HG03439 (cell line): ENCODE results near the gene HADHB.
"Not testable (repeated sequence)": the region's sequence is repeated elsewhere in the genome, so short reads cannot be mapped to it uniquely, and the experiment has no call there.

Experiments
- ATAC-seq: cut with Tn5 transposase; IDR thresholded peaks from one replicate; pipeline ENCODE4 v1.9.1; 2021; ENCODE audit warnings: mild to moderate bottlenecking, moderate library complexity; ENCODE audit not compliant: unreplicated experiment

Gene HADHB

DNA sequence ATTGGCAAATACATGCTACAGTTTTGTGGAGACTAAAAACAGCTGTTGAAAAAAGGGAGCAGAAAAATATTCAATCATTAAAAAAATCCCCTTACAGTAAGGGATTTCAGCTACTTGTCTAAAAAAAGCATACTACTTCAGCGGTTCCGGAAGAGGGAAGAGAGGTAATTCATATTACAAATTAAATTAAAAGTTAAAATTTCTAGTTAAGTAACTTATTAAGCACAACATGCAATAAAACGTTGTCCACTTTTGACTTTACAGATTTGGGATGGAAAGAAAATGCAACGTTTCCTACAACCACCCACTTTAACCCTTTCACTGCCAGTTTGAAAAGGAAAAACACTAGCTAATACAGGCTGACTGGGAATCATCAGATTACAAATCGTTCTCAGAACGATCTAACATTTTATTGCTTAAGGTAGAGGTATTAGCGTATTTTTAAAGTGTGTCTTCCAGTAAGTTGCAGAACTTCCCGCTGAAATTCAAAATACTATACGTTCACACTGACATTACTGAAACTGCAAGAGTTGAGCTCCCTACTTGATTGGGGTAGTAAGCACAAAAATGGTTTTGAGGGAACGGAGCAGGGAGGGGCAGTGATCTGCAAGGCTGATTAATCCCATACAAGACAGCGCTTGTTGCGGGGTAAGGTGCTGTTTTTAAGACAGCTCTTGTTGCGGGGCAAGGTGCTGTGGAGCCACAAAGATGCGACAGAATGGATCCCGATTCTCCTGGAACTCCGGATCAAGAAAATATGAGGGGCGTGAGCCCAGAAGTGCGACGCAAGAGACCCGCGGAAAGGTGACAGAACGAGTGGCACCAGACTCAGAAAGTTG is 1.1 kb upstream of the HADHB start:
- no peak for ATAC-seq

DNA sequence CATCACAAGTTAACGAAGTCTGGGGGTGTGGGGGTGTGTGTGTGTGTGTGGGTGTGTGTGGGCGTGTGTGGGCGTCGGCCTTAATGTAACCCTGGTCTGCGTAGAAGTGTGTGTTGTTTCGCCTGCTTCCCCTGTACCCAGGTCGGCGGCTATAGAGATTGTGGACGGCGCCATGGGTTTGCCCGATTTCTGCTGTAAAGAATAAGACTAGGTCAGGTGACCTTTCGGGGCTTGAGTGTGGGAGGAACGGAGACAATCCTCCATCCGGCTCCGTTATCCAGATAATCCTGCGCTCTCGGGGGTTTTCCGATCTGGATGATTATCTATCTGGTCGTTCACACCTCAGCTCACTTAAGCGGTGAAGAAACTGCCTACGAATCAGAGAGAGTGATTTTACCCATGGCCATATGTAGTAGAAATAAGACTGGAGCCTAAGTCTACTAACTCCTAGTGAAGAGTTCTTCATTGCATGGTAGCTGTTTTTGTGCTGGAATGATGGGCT is 543 bp downstream of the HADHB start:
- peak; percentile 8 for ATAC-seq

DNA sequence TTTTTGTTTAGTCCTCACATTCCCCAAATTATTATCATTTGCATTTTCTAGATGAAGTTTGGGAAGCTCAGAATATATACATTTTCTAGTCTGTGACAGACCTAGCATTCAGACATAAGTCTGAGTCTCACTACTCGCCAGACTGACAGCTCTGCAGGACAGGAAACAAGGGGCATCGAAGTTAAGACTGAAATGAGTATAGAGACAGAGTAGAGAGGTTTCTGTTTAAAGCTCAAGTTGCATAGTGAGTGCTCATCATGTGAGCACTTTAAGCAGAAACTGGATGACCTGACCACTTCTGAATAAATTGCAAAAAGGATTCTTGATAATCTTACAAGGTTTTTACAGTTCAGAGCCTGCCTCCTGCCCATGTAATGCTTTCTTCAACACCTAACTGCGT is 1.1 kb downstream of the HADHB start:
- ATAC-seq = peak; percentile 38

DNA sequence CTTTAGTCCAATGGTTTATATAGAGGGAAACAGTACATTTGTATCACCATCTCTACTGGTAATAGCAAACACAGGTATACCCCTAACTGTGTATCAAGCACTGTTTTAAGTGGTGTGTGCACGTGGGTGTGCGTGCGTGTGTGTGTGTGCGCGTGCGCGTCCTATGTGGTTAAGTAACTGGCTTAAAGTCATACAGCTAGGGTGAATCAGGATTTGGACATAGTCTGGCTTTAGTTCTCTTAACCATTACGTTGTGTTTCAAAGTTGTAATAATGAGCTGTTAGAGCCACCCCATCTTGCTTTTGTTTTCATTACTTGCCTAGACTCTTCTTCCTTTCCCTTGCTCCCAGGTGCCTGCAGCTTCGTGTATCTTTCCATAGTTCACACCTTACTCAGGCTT is 2.1 kb downstream of the HADHB start:
- ATAC-seq = no peak

DNA sequence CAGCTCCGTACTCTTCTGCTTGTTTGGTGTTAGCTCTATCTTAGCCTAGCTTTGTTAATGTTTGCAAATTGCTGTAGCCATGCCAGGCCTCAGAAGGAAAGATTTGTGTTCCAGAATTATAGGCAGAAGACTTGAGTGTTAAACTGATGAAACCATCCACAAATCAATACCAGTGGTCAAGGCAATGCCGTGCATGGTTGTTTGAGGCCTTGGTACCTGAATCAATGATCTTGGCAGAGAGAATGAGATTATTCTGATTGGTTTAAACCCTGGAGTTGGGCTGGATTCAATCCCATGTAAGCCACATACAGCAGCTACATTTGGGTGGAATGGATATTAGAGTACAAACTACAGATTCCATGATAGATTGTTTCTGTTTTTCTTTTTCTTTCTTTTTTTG is 4.9 kb downstream of the HADHB start:
- ATAC-seq = no peak

DNA sequence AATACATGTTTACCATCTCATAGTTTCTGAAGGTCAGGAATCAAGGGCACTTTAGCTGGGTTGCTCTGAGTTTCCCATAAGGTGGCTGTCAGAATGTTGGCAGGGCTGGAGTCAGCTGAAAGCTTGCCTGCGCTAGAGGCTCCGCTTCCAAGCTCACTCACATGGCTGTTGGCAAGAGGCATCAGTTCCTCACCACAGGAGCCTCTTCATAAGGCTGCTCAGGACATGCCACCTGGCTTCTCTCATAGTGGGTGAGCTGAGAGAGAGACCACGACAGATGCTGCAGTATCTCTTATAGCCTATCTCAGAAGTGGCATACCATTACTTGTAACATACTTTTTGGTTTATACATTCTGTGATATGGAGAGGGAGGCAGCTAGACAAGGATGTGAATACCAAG is 7.2 kb downstream of the HADHB start:
- ATAC-seq = no peak

DNA sequence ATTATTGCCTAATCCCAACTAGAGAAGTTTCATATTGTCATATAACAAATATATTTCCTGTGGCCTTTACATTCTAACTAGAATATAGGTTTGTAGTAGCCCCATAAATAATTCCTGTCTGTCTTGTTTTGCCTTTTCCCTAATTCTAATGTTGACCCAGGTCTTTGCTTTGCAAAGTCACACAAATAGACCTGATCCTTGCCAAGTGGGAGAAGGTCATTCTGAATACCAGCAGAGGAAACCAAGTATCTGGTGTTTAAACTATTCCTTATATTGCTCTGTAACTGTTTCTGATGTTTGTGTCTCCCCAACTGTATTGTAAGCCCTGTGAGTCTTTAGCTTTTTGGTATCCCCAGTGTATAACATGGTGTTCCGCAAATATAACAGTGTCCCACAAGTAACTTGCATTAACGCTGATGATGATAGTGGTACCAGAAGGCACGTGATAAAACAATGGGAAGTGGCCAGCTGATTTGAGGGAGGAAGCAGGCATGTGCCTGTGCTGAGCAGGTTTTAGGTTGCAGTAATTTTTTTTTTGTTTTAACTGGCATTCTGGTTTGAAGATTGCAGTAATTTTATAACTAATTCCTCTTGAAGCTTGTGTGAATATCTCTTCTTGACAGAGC is 11.1 kb downstream of the HADHB start:
- no peak for ATAC-seq

DNA sequence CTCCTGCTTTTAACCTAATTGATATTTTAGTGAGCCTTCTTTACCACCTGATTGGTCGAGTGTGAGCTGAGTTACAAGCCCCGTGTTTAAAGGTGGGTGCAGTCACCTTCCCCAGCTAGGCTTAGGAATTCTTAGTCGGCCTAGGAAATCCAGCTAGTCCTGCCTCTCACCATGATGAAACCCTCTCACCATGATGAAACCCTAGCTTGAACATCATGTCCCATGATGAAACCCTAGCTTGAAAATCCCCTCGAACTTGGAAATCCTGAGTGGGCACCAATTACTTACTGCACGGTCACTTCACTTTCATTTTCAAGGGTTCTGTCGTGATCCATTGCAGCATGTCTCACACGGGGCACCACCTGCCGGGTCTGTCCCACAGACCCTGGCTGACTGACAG is 14.1 kb downstream of the HADHB start:
- not testable (repeated sequence) for ATAC-seq

DNA sequence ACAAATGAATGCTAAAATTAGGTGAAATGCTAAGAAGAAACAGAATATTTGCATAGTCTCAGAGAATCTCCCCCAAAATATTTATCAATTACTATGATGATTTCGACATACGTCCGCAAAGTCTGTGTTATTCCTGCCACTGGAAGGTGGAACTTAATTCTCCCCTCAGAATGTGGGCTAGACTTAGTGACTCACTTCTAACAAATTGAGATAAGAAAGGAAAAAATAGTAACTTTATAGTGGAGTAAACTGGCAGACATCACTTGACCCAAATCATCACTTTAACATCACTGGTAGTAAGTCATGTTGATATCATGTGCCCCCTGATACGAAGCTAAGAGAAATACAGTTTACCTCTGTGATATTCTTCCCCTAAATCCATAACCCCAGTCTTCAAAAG is 23.5 kb downstream of the HADHB start:
- no peak for ATAC-seq

DNA sequence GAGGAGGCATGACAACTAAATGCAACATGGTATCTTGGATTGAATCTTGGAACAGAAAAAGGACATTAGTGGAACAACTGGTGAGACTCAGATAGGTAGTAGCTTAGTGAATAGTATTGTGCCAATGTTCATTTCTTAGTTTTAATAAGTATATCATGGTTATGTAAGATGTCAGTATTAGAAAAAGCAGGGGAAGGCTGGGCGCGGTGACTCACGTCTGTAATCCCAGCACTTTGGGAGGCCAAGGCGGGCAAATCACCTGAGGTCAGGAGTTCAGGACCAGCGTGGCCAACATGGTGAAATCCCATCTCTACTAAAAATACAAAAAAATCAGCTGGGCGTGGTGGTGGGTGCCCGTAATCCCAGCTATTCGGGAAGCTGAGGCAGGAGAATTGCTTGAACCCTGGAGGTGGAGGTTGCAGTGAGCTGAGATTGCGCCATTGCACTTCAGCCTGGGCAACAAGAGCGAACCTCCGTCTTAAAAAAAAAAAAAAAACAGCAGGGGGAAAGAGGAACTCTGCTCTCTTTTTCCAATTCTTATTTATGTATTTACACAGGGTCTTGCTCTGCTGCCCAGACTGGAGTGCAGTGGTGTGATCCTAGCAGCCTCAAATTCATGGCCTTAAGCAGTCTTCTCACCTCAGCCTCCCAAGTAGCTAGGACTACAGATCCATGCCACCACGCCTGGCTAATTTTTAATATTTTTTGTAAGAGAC is 24.1 kb downstream of the HADHB start:
- not testable (repeated sequence) for ATAC-seq

DNA sequence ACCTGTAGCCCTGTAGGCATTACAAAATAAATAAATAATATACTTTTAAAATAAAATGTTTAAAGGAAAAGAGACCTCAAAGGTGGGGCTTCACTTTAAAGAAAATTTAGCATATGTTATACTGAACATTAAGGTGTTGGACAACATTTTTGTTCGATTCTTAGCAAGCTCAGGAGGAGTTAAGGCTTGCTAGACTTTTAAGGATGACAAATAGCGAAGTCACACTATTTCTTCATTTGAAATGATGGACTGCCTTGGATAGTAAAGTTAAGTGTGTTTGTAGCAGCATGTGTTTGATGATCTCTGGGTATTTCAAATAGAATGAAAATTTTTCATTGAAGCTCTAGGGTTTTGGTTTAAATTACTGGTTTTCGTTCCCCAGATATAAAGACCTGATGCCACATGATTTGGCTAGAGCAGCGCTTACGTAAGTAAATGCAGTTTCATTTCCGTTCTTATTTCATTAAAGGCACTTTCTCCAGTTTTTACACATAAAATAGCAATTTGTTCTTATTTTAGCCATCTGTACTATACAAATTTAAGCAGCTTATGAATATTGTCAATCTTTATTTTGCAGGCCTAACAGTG is 24.9 kb downstream of the HADHB start:
- ATAC-seq = no peak

DNA sequence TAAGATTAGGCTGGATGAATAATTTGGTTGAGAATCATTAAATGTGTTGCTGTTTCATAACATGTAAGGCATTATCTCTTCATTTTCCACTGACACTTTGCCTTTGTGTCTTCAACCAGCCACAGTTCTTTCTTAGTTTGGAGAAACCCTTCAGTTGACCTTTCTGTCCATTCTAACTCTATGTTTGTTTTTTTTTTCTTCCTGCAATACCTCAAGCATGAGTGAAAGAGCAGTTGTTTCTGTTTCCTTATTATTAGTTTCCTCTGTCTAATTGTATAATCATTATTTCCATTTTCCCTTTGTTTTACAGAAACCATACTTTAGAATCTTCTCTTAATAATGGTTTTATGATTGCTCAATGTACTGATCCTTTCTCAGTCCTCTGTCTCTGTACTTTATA is 25.6 kb downstream of the HADHB start:
- no peak for ATAC-seq

DNA sequence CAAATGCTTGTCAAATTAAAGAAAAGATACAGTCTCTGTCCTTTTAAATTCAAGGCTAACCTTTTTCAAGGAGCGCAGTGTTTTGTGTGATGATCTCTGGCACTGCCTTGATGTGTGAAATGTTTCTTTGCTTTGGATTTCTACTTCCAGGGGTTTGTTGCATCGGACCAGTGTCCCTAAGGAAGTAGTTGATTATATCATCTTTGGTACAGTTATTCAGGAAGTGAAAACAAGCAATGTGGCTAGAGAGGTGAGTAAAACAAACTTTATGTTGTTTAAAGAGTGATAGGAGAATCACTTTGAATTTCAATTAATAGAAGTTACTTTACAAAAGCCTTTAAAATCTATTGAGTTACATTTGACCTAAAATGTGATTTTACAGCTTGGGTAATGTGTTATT is 28.8 kb downstream of the HADHB start:
- no peak for ATAC-seq

DNA sequence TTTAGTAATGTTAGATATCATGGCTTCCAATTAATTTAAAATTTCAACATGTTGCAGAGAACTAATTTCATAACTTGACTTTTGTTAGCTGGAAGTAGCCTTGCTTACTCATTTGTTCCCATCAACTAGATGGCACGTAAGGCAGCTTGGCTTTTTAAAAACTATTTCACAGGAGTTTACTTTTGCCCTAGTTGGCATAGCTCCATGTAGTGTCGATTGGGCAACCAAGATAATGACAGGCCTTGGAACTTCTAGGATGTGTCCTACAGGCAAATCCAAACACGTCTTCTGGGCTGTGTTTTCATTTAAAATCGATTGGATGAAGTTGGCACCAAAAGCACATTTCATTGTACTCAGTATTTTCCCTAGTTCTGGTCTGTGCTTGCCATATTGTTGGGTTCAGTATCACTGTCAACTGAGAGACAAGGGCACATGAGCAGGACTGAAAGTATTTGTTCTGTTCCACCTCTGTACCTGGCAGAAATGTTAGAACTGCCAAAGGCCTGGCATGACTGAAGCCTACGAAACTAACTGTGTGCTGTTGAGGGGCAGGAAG is 29.4 kb downstream of the HADHB start:
- ATAC-seq = no peak

DNA sequence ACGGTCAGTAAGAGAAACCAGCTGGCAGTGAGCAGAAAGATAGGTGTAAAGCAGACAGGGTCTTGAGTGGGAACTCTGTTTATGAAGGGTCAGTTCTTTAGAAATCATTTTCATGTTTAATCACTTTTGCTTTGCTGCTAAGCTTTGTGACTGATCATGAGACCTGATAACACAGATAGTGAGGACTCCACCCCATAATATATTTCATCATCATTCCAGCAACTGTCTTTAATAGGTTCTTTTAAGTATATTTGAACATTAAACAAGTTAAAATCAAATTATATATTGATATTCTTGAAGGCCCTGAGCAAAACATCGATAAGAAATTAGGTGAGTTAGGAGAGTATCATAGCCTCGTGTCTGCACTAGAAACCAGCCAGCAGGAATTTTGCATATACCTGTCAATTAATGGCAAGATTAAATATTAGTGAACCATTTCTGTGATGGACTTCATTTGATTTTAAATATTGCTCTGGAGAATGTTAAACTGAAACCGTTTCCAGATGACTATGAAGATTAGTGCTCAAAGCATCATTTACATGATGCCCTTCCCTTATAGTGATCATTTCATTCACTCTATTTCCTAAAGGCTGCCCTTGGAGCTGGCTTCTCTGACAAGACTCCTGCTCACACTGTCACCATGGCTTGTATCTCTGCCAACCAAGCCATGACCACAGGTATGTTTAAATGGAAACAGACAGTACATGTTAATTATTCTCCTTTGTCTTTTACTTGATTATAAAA is 31.9 kb downstream of the HADHB start:
- ATAC-seq = no peak

DNA sequence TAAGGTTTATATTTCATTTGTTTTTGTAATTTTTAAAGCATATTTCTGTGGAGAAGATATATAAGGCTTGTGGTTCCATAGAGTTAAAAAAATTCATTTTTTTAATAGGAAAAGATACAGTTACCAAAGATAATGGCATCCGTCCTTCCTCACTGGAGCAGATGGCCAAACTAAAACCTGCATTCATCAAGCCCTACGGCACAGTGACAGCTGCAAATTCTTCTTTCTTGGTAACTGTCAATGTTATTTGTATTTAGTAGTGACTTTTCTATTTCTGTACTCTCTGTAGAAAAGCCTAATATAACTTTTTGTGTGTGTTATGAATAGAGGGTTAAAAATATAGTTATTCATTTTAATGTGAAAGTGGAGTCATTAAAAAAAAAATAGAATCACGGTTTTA is 35.1 kb downstream of the HADHB start:
- ATAC-seq = no peak

DNA sequence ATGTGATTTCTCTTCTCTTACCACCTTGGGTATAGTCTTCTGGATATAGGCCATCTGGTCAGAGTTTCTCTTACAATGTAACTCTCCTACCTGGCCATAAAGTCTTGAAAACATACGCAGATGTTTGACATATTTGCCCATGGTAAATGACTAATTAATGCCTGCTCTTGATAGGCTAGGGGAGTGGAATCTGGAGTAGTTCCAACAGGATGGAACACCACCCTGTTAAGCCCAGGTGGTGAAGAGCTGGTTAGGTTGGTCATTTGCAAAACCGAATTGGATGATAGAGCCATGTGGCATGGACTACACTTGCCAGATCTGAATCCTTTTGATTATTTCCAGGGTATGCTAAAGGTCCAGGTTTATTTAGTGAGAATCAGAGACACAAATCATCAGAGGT is 36.5 kb downstream of the HADHB start:
- no peak for ATAC-seq

DNA sequence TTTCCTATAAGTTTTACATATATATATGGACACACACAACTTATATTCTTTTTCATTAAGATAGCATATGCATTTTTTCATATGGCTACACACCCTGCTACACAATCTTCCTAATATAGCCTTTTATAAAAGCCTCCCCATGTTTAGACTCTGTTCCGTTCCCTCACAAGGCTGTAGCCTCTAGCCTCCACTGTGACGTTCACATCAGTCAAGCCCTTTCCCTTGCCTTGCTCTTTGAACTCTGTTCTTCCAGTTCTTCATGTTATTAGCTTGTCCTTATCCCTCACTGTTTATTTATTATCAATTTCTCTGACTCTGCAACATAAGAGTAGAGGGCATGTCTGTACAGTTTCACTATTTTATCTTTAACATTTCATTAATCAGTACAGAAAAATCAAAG is 38.9 kb downstream of the HADHB start:
- no peak for ATAC-seq

DNA sequence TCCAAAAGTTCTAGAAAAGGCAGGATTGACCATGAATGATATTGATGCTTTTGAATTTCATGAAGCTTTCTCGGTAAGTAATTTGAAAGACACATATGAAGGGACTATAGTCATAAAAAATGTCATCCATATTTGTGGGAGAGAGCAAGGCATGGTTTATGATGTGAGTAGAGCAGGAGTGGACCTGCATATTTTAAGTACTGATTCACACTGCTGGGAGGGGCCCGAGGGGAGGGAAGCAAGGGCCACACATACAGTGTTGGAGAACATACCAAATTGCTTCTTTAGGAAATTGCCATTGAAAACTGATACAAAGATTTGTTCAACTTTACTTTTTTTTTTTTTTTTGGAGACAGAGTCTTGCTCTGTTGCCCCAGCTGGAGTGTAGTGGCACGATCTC is 39.4 kb downstream of the HADHB start:
- ATAC-seq = no peak

DNA sequence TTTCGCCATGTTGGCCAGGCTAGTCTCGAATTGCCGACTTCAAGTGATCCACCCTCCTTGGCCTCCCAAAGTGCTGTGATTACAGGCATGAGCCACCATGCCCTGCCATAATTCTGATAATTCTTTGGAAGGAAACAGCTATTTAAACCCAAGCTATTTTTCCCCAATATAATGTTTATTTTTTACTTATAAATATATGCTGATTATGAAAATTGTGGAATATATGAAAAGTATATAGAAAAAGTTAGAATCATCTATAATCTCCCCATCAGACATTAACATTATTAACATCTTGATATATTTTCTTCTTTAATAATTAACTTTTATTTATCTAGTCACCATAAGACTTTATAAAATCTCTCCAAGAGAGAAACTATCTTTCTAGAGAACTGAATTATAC is 41.2 kb downstream of the HADHB start:
- no peak for ATAC-seq
